ENCODE data around the gene ART1.
A peak's percentile ranks its signal among the peaks of the same experiment; 100 is the strongest.
"Not testable (repeated sequence)": the region's sequence is repeated elsewhere in the genome, so short reads cannot be mapped to it uniquely, and the experiment has no call there.

The ART1 gene, protein sequence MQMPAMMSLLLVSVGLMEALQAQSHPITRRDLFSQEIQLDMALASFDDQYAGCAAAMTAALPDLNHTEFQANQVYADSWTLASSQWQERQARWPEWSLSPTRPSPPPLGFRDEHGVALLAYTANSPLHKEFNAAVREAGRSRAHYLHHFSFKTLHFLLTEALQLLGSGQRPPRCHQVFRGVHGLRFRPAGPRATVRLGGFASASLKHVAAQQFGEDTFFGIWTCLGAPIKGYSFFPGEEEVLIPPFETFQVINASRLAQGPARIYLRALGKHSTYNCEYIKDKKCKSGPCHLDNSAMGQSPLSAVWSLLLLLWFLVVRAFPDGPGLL

DNA sequence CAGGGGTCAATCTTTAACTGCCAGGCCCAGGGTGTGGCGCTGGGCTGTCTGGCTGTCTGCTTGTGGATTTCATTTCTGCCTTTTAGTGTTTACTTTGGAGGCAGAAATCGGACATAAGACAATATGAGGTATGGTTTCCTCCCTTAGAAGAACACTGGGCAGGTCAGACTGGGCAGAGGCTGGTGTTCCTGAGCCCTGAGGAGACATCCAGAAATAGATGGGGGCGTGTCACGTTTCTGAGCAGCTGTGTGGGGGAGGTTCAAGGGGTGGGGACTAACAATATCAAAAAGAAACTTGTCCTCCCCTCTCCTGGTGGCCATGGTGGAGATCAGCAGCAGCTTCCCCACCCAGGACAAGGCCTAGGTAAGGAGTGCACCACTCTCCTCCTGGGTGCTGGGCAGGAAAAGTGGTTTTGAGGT is at the start of gene ART1:
ART1 (plus strand) TSS at position 312 of the 419 bp plus-strand sequence. CDS start 14,086 bp downstream, outside the sequence.
- no peak for DNase-seq (ENCODE audit: low read depth)

DNA sequence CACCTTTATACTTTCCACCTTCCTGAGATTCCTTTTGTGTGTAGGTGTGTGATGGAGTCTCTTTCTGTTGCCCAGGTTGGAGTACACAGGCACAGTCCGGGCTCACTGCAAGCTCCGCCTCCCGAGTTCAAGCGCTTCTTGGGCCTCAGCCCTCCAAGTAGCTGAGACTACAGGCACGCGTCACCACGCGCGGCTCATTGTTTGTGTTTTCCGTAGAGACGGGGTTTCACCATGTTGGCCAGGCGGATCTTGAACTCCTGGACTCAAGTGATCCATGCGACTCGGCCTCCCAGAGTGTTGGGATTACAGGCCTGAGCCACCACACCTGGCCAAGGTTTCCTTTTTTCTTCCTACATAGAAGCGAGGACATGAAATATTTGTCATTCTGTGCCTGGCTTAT is 47.2 kb upstream of the ART1 start:
- DNase-seq (ENCODE audit: low read depth): not testable (repeated sequence)

DNA sequence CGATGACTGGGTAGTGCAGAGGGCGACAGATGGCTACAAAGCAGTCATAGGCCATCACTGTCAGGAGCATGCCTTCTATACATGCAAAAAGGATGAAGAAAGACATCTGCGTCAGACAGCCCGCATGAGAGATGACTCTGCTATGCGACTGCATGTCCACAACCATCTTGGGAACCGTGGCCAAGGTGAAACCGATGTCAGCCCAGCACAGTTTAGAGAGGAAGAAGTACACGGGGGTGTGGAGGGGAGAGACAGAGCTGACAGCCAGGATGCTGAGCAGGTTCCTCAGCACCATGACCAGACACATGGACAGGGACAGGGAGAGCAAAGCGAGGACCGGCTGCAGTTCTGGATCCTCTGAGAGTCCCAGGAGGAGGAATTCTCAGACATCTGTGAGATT is 44.7 kb upstream of the ART1 start:
- DNase-seq (ENCODE audit: low read depth): not testable (repeated sequence)

DNA sequence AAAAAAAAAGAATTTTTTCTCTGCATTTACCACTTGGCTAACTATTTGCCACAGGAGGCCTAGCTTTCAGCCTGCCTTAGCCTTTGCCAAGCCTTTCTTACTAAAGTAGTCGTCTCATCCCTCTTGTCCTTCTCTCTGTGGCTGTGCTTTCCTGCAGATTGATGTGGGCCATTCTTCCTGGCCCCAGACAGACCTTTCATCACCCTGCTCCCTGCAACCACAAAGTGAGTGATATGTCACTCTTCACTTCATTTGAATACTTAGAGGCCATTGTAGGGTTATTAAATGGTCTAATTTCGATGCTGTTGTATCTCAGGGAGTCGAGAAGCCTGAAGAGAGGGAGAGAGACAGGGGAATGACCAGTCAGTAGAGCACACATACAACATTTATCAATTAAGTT is 40.8 kb upstream of the ART1 start:
- DNase-seq (ENCODE audit: low read depth): no peak

- DNase-seq (ENCODE audit: low read depth): no peak
These were observed 39.7 kb upstream of the ART1 start for GRCh38 chr11:3605283-3605662.

DNA sequence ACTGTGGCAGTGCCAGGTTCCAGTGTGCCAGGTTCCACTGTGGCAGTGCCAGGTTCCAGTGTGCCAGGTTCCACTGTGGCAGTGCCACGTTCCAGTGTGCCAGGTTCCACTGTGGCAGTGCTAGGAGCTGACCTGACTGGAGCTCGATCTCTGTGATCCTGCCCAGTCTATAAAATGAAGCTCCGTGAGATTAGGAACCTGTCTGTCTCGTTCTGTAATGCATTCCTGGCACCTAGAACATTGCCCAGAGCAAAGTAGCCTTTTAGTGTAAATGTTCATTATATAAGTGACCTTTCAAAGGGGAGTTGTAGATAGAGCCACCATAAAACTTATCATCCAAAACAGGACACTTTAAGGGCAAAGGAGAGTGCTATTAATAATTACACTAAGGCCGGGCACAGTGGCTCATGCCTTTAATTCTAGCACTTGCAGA is 39.1 kb upstream of the ART1 start:
- DNase-seq (ENCODE audit: low read depth): no peak

DNA sequence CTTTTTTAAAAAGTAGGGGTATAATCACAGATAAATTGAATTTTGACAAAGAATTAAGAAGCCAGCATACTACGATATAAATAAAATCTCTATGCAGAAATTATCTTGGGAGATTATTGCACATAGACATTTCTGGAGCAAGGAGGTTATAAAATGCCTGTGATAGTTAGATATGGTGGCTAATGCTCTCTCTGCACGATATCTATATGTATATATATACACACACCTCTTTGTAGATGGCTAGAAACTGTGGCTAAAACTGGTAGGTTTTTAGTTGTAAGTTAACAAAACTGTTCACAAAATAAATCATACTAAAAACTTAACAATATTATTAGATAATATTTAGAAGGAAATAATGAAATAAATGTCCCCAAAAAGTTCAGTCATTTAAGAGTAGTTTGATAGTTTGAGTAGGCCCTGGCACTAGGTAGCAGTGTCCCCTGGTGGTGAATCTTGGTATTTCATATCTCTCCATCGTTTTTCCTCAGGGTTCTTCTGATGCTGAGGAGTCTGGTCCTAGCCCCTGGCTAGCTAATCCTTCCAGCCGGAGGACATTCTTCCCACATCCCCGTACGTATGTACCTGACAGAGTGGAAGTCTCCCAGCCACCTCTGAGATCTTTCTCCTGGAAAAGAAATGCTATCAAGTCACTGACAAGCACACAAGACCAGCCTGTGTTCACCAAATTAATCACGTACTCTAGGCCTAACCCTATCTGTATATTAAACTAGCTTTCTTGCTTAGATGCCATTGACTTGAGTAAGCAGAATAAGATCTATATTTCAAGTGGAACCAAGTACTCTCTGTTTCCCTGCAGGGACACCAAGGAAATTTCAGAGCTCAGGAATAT is 35.3 kb upstream of the ART1 start:
- no peak for DNase-seq (ENCODE audit: low read depth)

DNA sequence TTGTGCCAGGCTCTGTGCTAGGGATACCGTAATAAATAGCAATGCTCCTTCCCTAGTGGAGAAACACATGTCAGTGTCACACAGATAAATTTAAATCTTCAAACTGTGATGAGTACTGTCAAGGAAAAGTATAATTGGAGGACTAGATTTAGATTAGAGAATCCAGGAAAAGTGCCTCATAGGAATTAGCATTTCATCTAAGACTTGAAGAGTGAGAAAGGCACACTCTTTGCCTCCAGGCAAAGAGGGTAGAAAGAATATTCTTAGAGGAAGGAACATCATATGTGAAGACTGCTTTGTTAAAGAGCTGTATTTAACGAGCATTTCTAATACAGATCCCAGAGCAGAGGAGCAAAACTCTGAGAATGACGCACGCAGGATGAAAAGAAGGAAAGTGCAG is 34.1 kb upstream of the ART1 start:
- no peak for DNase-seq (ENCODE audit: low read depth)

GRCh38 chr11:3611976-3612678 is 32.8 kb upstream of the ART1 start:
- DNase-seq (ENCODE audit: low read depth): no peak

- DNase-seq (ENCODE audit: low read depth): no peak
These were observed 30.8 kb upstream of the ART1 start for GRCh38 chr11:3613998-3614741.

- peak; percentile 24 for DNase-seq (ENCODE audit: low read depth)
These were observed 30.2 kb upstream of the ART1 start for GRCh38 chr11:3614742-3615171.

- no peak for DNase-seq (ENCODE audit: low read depth)
These were observed 28.9 kb upstream of the ART1 start for GRCh38 chr11:3615998-3616397.

DNA sequence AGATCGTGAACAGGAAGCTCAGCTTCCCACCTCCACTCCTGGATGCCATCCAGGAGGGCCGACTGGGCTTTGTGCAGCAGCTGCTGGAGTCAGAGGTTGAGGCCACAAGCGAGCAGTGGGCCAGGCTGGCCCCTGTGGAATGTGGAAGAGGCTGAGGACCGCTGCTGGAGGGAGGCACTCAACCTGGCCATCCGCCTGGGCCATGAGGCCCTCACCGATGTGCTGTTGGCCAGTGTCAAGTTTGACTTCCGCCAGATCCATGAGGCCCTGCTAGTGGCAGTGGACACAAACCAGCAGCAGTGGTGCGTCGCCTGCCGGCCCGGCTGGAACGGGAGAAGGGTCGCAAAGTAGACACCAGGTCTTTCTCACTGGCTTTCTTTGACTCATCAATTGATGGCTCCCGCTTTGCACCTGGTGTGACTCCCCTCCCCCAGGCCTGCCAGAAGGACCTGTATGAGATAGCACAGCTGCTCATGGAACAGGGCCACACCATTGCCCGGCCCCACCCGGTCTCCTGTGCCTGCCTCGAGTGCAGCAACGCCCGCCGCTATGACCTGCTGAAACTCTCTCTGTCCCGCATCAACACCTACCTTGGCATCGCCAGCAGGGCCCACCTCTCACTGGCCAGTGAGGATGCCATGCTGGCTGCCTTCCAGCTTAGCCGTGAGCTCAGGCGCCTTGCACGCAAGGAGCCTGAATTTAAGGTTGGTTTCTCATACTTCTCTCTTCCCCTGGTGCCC is 28.0 kb upstream of the ART1 start:
- no peak for DNase-seq (ENCODE audit: low read depth)

- no peak for DNase-seq (ENCODE audit: low read depth)
These were observed 26.9 kb upstream of the ART1 start for GRCh38 chr11:3617990-3618389.

DNA sequence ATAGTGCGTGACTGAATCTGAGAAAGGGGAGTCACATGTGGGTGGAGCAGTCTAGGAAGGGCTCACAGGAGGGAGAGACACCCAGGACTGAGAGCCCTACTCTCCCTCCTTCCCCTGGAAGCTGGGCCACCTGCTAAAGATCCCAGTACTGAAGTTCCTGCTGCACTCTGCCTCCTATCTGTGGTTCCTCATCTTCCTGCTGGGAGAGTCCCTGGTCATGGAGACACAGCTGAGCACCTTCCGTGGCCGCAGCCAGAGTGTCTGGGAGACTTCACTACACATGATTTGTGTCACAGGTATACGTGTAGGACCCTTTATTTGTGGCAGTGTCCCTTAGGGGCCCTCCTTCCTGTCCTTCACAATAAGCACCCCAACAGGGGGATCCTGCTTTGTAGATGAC is 22.4 kb upstream of the ART1 start:
- no peak for DNase-seq (ENCODE audit: low read depth)

DNA sequence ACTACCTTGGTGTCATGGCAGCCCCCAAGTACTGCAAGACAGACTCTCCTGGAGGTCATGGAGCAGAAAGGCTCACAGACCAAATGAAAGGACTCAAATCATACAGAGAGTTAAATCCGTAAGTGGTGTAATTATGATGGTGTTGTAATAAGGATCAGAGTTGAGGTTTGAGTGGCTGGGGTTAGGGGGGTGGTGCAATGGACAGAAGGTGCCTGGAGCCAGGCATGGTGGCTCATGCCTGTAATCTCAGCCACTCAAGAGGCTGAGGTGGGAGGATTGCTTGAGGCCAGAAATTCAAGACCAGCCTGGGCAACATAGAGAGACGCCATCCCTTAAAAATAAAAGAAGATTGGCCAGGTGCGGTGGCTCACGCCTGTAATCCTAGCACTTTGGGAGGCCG is 21.8 kb upstream of the ART1 start:
- DNase-seq (ENCODE audit: low read depth): no peak

DNA sequence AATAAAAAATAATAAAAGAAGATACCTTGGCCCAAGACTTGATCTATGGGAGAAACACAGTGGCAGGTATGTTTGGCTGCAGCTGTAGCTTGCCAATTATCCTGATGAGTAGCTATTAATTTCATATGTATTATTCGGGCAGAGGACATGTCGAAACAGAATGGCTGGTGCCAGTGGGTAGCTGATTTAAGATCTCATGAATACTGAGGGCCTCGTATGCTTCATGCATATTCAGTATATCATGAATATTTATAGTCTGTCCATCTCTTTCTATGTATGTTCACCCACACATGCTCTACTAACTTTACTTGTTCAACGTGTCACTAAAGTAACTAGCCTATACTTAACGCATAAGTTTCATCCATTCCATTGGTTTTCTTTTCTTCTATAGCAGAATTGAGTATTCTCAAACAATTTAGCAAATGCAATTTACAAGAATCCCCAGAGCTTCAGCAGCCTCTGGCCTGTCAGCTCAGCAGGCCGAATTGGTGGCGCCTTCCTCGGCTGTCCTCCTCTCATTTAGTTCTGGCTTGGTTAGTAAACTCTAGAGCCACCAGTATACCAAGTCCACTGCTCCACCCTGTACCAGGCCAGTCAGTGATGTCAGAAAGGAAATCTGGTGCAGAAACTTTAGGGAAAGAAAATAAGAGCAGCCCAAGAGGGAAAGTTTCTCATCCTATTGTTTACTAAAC is 21.0 kb upstream of the ART1 start:
- no peak for DNase-seq (ENCODE audit: low read depth)

DNA sequence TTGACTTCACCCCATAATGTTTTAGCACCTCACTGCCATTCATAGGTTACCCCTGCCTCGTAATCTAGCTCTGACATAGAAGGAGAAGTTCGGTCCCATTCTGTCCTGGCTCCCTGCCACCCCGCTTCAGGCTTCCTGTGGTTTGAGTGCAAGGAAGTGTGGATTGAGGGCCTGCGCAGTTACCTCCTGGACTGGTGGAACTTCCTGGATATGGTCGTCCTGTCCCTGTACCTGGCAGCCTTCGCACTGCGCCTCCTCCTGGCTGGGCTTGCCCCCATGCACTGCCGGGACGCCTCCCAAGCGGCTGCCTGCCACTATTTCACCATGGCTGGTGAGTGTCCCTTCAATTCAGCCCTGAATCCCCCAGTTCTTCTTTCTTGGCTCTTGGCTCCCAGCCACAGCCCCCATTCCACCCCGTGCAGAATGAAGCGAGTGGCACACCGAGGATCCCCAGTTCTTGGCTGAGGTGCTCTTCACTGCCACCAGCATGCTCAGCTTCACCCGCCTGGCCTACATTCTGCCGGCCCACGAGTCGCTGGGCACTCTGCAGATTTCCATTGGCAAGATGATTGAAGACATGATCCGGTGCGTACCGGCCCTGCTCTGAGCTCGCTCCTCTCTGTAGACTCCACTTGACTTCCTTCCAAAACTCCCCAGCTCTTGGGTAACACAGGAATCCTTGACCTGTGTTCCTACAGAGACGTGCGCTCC is 18.5 kb upstream of the ART1 start:
- DNase-seq (ENCODE audit: low read depth): no peak

DNA sequence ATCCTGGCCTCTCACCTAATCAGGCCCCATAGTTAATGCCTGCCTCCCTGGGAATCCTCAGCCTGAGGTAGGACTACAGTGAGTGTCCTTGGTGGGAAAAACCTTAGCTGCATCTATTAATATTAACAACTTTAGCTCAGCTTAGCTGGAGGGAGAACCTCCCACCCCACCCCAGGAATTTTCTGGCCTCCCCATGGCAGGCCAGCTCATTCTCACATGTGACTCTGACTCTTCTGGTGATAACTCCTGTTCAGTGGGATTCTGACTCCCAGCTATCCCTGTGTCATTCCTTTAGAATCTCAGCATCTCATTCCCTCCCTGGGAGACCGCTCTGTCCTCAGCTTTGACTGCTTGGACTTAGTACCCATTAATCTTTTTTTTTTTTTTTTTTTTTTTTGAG is 17.6 kb upstream of the ART1 start:
- DNase-seq (ENCODE audit: low read depth): no peak

GRCh38 chr11:3631331-3631730 is 13.6 kb upstream of the ART1 start:
- no peak for DNase-seq (ENCODE audit: low read depth)
